ENCODE data around the gene SLAMF7. TPM values are rescaled to one million over a fixed set of nuclear protein-coding genes. Genes with fewer than 3 reads are reported as not detected.

The SLAMF7 gene
- total RNA-seq, 2 donors from 2014 or later = 0.98 TPM; not detected in 1

DNA sequence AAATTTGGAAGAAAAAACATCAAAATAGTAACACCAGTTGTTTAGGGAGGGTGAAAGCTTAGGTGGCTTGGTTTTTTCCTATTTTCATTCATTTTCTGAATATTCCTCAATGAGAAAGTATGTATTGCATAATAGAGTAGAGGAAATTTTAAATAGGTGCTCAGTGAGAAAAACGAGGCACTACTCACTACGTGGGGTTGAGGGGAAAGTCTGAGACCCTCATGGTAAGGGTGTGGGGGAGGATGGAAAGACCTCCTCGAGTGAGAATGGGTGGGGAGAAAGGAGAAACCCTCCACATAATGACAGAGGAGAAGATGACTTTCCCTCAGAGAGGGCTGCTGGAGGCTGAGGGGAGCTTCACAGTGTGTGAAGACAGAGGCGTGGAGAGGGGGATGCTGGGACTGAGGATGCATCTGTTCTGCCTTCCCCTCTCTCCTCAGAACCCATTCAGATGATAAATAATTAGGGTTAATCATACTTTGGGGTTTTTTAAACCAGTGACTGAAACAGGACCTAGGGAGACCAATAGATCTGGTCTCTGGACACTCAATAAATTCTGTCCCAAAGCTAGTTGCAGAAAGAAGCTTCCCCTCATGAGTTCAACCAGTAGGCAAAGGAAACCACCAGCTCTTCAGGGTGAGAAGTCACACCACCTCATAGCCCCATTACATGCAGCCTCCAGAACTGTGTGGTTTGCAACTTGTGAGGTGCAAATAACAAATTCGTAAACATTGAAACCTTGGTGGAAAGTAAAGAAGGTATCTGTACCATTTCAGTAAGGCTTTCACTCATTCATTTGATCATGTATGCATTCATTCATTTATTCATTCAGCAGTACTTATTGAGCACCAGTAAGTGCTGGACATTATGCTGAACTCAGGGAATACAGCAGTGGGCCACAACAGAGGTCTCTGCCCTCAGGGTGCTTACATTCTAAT, 17.1 kb downstream of the SLAMF7 start:
- Histone ChIP-seq H3K27ac (no peak overlapping the region), H3K4me1 (no peaks in the 10 kb centered on the region)
- TF ChIP-seq, protein P1, sequence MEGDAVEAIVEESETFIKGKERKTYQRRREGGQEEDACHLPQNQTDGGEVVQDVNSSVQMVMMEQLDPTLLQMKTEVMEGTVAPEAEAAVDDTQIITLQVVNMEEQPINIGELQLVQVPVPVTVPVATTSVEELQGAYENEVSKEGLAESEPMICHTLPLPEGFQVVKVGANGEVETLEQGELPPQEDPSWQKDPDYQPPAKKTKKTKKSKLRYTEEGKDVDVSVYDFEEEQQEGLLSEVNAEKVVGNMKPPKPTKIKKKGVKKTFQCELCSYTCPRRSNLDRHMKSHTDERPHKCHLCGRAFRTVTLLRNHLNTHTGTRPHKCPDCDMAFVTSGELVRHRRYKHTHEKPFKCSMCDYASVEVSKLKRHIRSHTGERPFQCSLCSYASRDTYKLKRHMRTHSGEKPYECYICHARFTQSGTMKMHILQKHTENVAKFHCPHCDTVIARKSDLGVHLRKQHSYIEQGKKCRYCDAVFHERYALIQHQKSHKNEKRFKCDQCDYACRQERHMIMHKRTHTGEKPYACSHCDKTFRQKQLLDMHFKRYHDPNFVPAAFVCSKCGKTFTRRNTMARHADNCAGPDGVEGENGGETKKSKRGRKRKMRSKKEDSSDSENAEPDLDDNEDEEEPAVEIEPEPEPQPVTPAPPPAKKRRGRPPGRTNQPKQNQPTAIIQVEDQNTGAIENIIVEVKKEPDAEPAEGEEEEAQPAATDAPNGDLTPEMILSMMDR (IDR thresholded peaks at IDR 0.05) = no peak

DNA sequence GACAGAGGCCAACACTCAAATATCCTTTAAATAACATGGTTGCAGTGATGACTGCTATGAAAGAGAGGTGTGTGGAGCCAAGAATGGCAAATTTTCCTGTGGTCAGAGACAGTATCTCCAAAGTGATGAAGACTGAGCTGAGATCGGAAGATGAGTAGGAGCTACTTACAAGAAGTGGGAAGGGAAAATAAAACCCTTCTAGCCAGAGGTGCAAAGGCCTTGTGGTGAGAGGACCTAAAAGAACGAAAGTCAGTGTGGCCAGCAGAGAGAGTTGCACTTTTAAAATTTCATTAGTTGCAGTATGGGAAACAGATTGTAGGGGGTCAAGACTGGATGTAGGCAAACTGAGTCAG, 17.8 kb downstream of the SLAMF7 start:
- no peak overlapping the region for H3K4me3 ChIP-seq
- no peaks in the 10 kb centered on the region for H3K36me3 ChIP-seq
- DNase-seq (ENCODE audit: low spot score) = no peak
- no peak overlapping the region for H3K27ac ChIP-seq
- H3K9me3 ChIP-seq = no peaks in the 10 kb centered on the region
- TF ChIP-seq, protein P1 (IDR thresholded peaks at IDR 0.05) = no peak
- H3K27me3 ChIP-seq = no peaks in the 10 kb centered on the region
- no peaks in the 10 kb centered on the region for H3K4me1 ChIP-seq

More for the DNA sequence above, 17.1 kb downstream of the SLAMF7 start:
- no peak for DNase-seq (ENCODE audit: low spot score)
- no peaks in the 10 kb centered on the region for H3K9me3 ChIP-seq
- H3K4me3 ChIP-seq = no peak overlapping the region
- H3K27me3 ChIP-seq = no peaks in the 10 kb centered on the region
- no peaks in the 10 kb centered on the region for H3K36me3 ChIP-seq

DNA sequence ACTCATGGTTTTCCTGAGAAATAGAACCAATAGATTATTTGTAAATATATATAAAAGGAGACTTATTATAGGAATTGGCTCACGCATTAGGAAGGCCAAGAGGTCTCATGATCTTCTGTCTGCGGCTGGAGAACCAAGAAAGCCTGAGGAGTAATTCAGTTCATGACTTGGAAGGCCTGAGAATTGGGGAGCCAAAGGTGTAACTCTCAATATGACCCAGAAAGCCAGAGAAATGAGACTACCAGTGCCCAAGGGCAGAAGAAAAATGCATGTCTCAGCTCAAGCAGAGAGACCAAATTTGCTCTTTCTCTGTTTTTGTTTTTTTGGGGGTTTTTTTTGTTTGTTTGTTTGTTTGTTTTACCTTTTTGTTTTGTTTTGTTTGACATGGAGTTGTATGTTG, 19.5 kb downstream of the SLAMF7 start:
- no peaks in the 10 kb centered on the region for H3K4me1 ChIP-seq
- TF ChIP-seq, protein P1 (IDR thresholded peaks at IDR 0.05) = no peak
- H3K27ac ChIP-seq = no peak overlapping the region
- no peak for DNase-seq (ENCODE audit: low spot score)
- H3K9me3 ChIP-seq = no peaks in the 10 kb centered on the region
- H3K36me3 ChIP-seq = no peaks in the 10 kb centered on the region
- no peak overlapping the region for H3K4me3 ChIP-seq
- H3K27me3 ChIP-seq = no peaks in the 10 kb centered on the region

DNA sequence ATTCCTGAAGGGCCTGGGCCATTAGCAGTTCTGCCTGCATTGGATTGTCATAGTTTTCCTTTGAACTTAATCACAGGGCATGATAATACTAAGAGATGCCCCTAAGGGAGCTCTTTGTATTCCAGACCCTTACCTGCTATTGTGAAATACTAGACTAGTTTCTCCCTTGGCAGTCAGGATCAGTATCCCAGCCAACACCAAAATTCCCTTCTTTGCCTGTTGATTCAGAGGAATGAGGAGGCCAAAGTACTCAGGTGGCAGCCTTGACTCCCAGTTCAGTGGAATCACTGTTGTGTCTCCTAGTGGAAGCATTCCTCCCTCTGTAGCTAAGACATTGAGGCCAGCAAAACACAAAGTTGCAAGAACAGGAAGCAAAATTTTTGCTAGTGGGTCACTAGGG, 20.7 kb downstream of the SLAMF7 start:
- no peaks in the 10 kb centered on the region for H3K27me3 ChIP-seq
- no peak overlapping the region for H3K4me3 ChIP-seq
- no peaks in the 10 kb centered on the region for H3K4me1 ChIP-seq
- TF ChIP-seq, protein P1 (IDR thresholded peaks at IDR 0.05) = no peak
- no peak overlapping the region for H3K27ac ChIP-seq
- DNase-seq (ENCODE audit: low spot score) = no peak
- no peaks in the 10 kb centered on the region for H3K36me3 ChIP-seq
- H3K9me3 ChIP-seq = no peaks in the 10 kb centered on the region

DNA sequence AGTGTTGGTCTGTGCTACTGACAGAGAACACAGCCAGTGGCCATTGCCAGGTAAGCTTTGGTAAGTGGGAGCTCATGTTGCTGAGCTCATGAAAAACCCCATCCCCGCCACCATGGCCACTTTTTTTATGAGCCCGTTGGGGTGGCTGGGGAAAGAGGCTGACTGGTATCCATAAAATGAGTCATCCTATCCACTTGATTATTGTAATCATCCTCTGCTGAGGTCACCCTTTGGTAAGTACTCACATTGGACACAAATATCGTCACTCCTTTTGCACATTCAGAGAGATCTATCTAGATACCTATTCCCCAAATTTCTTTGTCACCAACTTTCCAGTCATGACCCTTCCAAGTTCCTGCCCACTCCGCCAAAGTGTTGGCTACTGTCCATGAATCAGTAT, 22.0 kb downstream of the SLAMF7 start:
- H3K27ac ChIP-seq = no peak overlapping the region
- no peak for DNase-seq (ENCODE audit: low spot score)
- TF ChIP-seq, protein P1 (IDR thresholded peaks at IDR 0.05) = no peak

More for the DNA sequence above, 22.0 kb downstream of the SLAMF7 start:
- H3K4me3 ChIP-seq = no peak overlapping the region
- no peaks in the 10 kb centered on the region for H3K9me3 ChIP-seq
- no peaks in the 10 kb centered on the region for H3K36me3 ChIP-seq
- no peaks in the 10 kb centered on the region for H3K27me3 ChIP-seq
- no peaks in the 10 kb centered on the region for H3K4me1 ChIP-seq
